Keratinocyte (primary cell): ENCODE data around the gene MRPL24.

ENCODE experiments used
- CTCF ChIP-seq, 3 experiments: IDR thresholded peaks in 1 of 3; conservative IDR thresholded peaks in 1 of 3; optimal IDR thresholded peaks in 1 of 3; 2 replicates in 2 of 3; 3 replicates in 1 of 3; pipeline versions ENCODE3 to v1.5.1; 2011; ENCODE audit warnings: low read length in 3 of 3, mild to moderate bottlenecking in 3 of 3, moderate library complexity in 2 of 3, control low read depth in 1 of 3, inconsistent platforms in 1 of 3; ENCODE audit not compliant: insufficient read depth in 2 of 3; ENCODE audit errors: extremely low read depth in 1 of 3
- EZH2 ChIP-seq: IDR thresholded peaks from one replicate; pipeline ENCODE4 v1.6.1; 2012; ENCODE audit warnings: inconsistent platforms, mild to moderate bottlenecking, low read length, moderate library complexity

DNA sequence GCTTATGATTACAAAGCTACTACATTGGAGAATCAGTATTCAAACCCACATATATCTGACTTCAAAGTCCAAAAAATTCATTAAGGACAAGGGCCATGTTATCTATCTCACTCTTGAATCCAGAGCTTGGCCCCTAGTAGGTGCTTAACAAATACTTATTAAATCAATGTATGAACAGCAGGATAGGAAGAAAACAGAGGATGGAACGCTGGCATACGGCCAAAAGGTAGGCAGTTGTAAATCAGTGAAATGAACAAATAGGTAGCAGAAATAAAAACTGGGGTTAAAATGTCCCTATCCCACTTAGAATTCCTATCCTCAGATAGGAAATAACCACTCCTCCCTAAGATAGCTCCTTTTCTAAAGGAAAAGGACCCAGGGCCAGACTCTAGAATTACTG is 2.0 kb downstream of the MRPL24 start:
- no peak for TF ChIP-seq CTCF (optimal IDR thresholded peaks at IDR 0.05 in 1 of 3, IDR thresholded peaks at IDR 0.05 in 1 of 3, conservative IDR thresholded peaks at IDR 0.05 in 1 of 3; ENCODE audit: extremely low read depth in 1 of 3, insufficient read depth in 2 of 3, low read length in 3 of 3)
- TF ChIP-seq EZH2 = no peak
